Measurements from ENCODE around the gene TNFRSF25. TPM values are rescaled to one million over a fixed set of nuclear protein-coding genes. Genes with fewer than 3 reads are reported as not detected.

TNFRSF25 gene
- total and polyA plus RNA-seq, 2 donors (not counting 3 experiments of a cell fraction or from before 2014, with no cell fraction given): 33.9 to 38.8 TPM

GRCh38 chr1:6485168-6486101, 19.5 kb upstream of the TNFRSF25 start:
- peak; percentile 60 for FAIRE-seq
- Histone ChIP-seq H3K79me2 (ENCODE audit: control insufficient read depth, insufficient read depth, low read length) (peaks cover 37% of the 10 kb centered on the region), H3K27me3 (ENCODE audit: control insufficient read depth in 2 of 2, insufficient read depth in 2 of 2, low read length in 2 of 2) (no peaks in the 10 kb centered on the region), H3K4me2 (ENCODE audit: insufficient read depth, low read length) (peak overlapping the region; percentile 65), H3K9ac (replicated peaks; ENCODE audit: extremely low read depth, insufficient read depth, low read length) (peak overlapping the region; percentile 82), H3K27ac (ENCODE audit: insufficient read depth, low read depth, low read length) (peak overlapping the region; percentile 74), H4K20me1 (replicated peaks; ENCODE audit: control insufficient read depth, extremely low read depth, insufficient read depth, low read length) (no peaks in the 10 kb centered on the region), H2AFZ (ENCODE audit: low read depth, low read length) (peak overlapping the region; percentile 24), H3K4me3 (replicated peaks in 1 of 3; ENCODE audit: insufficient read depth in 1 of 3, low read depth in 1 of 3, low read length in 3 of 3) (peak overlapping the region; percentile 66 to 84 (median 74)), H3K9me3 (replicated peaks; ENCODE audit: control insufficient read depth, insufficient read depth, low read length) (no peaks in the 10 kb centered on the region), H3K4me1 (ENCODE audit: control insufficient read depth, extremely low read depth, insufficient read depth, low read length) (peaks cover 18% of the 10 kb centered on the region), H3K36me3 (ENCODE audit: control insufficient read depth in 2 of 2, extremely low read depth in 1 of 2, insufficient read depth in 2 of 2, low read length in 2 of 2) (no peaks in the 10 kb centered on the region), H3K9me1 (replicated peaks; ENCODE audit: control insufficient read depth, extremely low read depth, insufficient read depth, low read length) (no peaks in the 10 kb centered on the region)
- dilution Hi-C loops (cut with MboI; ENCODE audit: extremely low pct_ligation_motif_present, low sequenced_read_pairs): no loop called here
- DNase-seq (ENCODE audit: low read depth, low spot score): peak; percentile 41
- TF ChIP-seq POLR2AphosphoS5 (IDR thresholded peaks at IDR 0.05; ENCODE audit: insufficient read depth, low read depth, low read length): peak; percentile 81
- no peak for TF ChIP-seq FOS (IDR thresholded peaks at IDR 0.05; ENCODE audit: borderline replicate concordance, insufficient read depth, low read length)
- peak in 1 of 2 donors; percentile 26 for TF ChIP-seq CTCF (IDR thresholded peaks at IDR 0.05; ENCODE audit: extremely low read depth in 1 of 2, insufficient read depth in 1 of 2, low read depth in 1 of 2, low read length in 2 of 2)
- TF ChIP-seq MAX (IDR thresholded peaks at IDR 0.05; ENCODE audit: insufficient read depth, insufficient read length): no peak
- TF ChIP-seq JUN (IDR thresholded peaks at IDR 0.05; ENCODE audit: borderline replicate concordance, insufficient read depth, insufficient read length, low read depth): no peak
- peak; percentile 92 for TF ChIP-seq POLR2A (IDR thresholded peaks at IDR 0.05; ENCODE audit: low read depth, low read length)
- no peak for TF ChIP-seq GATA2 (IDR thresholded peaks at IDR 0.05; ENCODE audit: insufficient read depth, insufficient read length, low read depth, low read length)
- TF ChIP-seq EZH2 (IDR thresholded peaks at IDR 0.05; ENCODE audit: borderline replicate concordance, low read depth, low read length, severe bottlenecking): no peak
- no peak for TF ChIP-seq MYC (IDR thresholded peaks at IDR 0.05; ENCODE audit: low read depth, low read length)
- intact Hi-C loops (cut with micrococcal nuclease): loop anchor here (1.0 to 5.0 kb wide), 7 partner anchors 10 to 161 kb away; partner anchors contain the start of gene NOL9
- TSS peak; percentile 9 for BruUV-seq (replicated peaks)
- POLR2A ChIA-PET: no interaction called here
- CTCF ChIA-PET: interaction anchor here (0.6 to 10.9 kb wide), 24 partner anchors 10 to 239 kb away, joined by 3 to 113 read pairs (median 4); partner anchors contain the start of genes NOL9, THAP3 and ZBTB48
